Measurements from ENCODE around the gene SLC15A4.
"Not testable (repeated sequence)": the region's sequence is repeated elsewhere in the genome, so short reads cannot be mapped to it uniquely, and the experiment has no call there.

Gene SLC15A4

DNA sequence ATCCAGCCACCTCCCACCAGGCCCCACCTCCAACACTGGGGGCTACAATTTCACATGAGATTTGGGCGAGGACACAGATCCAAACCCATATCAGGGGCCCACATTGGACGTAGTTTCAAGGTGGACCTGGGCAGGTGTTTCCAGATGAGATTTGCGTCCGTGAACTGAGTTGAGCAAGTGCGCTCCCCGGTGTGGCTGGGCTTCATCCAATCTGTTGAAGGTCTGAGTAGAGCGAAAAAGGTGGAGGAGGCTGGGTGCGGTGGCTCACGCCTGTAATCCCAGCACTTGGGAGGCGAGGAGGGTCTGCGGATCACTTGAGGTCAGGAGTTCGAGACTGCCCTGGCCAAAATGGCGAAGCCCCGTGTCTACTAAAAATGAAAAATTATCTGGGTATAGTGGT, 24.6 kb upstream of the SLC15A4 start:
- H2AFZ ChIP-seq (ENCODE audit: low read depth, low read length) = no peak overlapping the region
- peaks cover 13% of the 10 kb centered on the region; the same call in 1 of the 2 replicates for H3K27me3 ChIP-seq (ENCODE audit: low read depth, low read length)
- H3K4me2 ChIP-seq (ENCODE audit: low read length) = no peak overlapping the region
- no peak overlapping the region for H3K4me3 ChIP-seq (ENCODE audit: low read length)
- no peaks in the 10 kb centered on the region for H3K36me3 ChIP-seq (replicated peaks; ENCODE audit: low read depth, low read length)
- H4K20me1 ChIP-seq (ENCODE audit: insufficient read depth, low read length) = no peaks in the 10 kb centered on the region
- H3K9me3 ChIP-seq (ENCODE audit: insufficient read depth, low read length) = no peaks in the 10 kb centered on the region
- H3K4me1 ChIP-seq (ENCODE audit: low read length) = no peaks in the 10 kb centered on the region
- H3K9ac ChIP-seq (ENCODE audit: low read length) = no peak overlapping the region
- no peak for TF ChIP-seq EZH2phosphoT487 (IDR thresholded peaks at IDR 0.05; ENCODE audit: low read depth)
- TF ChIP-seq, protein P1, sequence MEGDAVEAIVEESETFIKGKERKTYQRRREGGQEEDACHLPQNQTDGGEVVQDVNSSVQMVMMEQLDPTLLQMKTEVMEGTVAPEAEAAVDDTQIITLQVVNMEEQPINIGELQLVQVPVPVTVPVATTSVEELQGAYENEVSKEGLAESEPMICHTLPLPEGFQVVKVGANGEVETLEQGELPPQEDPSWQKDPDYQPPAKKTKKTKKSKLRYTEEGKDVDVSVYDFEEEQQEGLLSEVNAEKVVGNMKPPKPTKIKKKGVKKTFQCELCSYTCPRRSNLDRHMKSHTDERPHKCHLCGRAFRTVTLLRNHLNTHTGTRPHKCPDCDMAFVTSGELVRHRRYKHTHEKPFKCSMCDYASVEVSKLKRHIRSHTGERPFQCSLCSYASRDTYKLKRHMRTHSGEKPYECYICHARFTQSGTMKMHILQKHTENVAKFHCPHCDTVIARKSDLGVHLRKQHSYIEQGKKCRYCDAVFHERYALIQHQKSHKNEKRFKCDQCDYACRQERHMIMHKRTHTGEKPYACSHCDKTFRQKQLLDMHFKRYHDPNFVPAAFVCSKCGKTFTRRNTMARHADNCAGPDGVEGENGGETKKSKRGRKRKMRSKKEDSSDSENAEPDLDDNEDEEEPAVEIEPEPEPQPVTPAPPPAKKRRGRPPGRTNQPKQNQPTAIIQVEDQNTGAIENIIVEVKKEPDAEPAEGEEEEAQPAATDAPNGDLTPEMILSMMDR (IDR thresholded peaks at IDR 0.05; ENCODE audit: low read depth, low read length) = no peak
- no peaks in the 10 kb centered on the region for H3K79me2 ChIP-seq (ENCODE audit: low read length)
- no peak overlapping the region for H3K27ac ChIP-seq (ENCODE audit: low read length)

DNA sequence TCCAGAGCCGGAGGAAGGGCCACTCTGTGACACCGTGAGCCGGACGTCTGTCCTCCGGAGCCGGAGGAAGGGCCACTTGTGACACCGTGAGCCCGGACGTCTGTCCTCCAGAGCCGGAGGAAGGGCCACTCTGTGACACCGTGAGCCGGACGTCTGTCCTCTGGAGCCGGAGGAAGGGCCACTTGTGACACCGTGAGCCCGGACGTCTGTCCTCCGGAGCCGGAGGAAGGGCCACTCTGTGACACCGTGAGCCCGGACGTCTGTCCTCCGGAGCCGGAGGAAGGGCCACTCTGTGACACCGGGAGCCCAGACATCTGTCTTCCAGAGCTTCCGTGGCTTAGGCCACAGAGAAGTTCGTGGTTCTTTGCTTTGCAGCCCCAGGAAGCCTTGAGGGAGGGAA, 22.9 kb upstream of the SLC15A4 start:
- H2AFZ ChIP-seq (ENCODE audit: low read depth, low read length); H3K79me2 ChIP-seq (ENCODE audit: low read length); H3K4me2 ChIP-seq (ENCODE audit: low read length); H3K9me3 ChIP-seq (ENCODE audit: insufficient read depth, low read length); H3K4me1 ChIP-seq (ENCODE audit: low read length); H3K4me3 ChIP-seq (ENCODE audit: low read length); H4K20me1 ChIP-seq (ENCODE audit: insufficient read depth, low read length); H3K9ac ChIP-seq (ENCODE audit: low read length); H3K27ac ChIP-seq (ENCODE audit: low read length); H3K36me3 ChIP-seq (replicated peaks; ENCODE audit: low read depth, low read length): not testable (repeated sequence)
- H3K27me3 ChIP-seq (ENCODE audit: low read depth, low read length) = peaks cover 29% of the 10 kb centered on the region; the same call in 1 of the 2 replicates

DNA sequence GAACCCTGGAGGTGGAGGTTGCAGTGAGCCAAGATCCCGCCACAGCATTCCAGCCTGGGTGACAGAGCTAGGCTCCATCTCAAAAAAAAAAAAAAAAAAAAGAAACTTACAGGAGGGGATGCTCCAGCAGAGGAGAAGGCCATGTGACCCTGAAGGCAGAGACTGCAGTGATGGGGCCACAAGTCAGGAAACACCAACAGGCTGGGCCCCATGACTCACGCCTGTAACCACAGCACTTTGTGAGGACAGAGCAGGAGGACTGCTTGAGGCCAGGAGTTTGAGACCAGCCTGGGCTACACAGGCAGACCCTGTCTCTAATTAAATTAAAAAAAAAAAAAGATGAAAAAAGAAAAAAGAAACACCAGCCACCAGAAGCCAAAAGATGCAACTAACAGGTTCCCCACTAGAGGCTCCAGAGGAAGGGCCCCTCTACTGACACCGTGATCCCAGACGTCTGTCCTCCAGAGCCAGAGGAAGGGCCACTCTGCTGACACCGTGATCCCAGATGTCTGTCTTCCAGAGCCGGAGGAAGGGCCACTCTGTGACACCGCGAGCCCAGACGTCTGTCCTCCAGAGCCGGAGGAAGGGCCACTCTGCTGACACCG, 20.4 kb upstream of the SLC15A4 start:
- H3K4me3 ChIP-seq (ENCODE audit: low read length) = no peak overlapping the region
- H3K4me2 ChIP-seq (ENCODE audit: low read length) = no peak overlapping the region
- H3K27ac ChIP-seq (ENCODE audit: low read length) = no peak overlapping the region
- no peaks in the 10 kb centered on the region for H3K79me2 ChIP-seq (ENCODE audit: low read length)
- H3K9me3 ChIP-seq (ENCODE audit: insufficient read depth, low read length) = no peaks in the 10 kb centered on the region
- peaks cover 30% of the 10 kb centered on the region for H3K4me1 ChIP-seq (ENCODE audit: low read length)
- H3K36me3 ChIP-seq (replicated peaks; ENCODE audit: low read depth, low read length) = no peaks in the 10 kb centered on the region
- H2AFZ ChIP-seq (ENCODE audit: low read depth, low read length) = no peak overlapping the region
- TF ChIP-seq EZH2phosphoT487 (IDR thresholded peaks at IDR 0.05; ENCODE audit: low read depth) = no peak
- TF ChIP-seq, protein P1 (IDR thresholded peaks at IDR 0.05; ENCODE audit: low read depth, low read length) = peak; percentile 16; the same call in 1 of the 2 replicates
- no peak overlapping the region for H3K9ac ChIP-seq (ENCODE audit: low read length)
- no peaks in the 10 kb centered on the region for H4K20me1 ChIP-seq (ENCODE audit: insufficient read depth, low read length)
- H3K27me3 ChIP-seq (ENCODE audit: low read depth, low read length) = peaks cover 34% of the 10 kb centered on the region

DNA sequence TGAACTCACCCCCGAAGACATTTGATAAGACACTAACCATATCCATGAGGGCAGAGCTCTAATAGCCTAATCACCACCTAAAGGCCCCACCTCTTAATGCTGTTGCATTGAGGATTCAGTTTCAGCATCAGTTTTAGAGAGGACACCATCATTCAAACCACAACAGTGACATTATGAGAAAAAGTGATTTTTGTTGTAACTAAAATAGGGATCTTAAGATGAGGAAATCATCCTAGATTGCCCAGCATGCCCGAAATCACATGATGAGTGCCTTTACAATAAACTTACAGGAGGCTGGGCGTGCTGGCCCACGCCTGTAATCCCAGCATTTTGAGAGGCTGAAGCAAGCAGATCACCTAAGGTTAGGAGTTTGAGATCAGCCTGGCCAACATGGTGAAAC, 19.8 kb upstream of the SLC15A4 start:
- Histone ChIP-seq H3K9ac (ENCODE audit: low read length) (no peak overlapping the region), H3K4me2 (ENCODE audit: low read length) (no peak overlapping the region), H4K20me1 (ENCODE audit: insufficient read depth, low read length) (no peaks in the 10 kb centered on the region), H2AFZ (ENCODE audit: low read depth, low read length) (no peak overlapping the region), H3K79me2 (ENCODE audit: low read length) (no peaks in the 10 kb centered on the region), H3K27me3 (ENCODE audit: low read depth, low read length) (peaks cover 40% of the 10 kb centered on the region), H3K9me3 (ENCODE audit: insufficient read depth, low read length) (no peaks in the 10 kb centered on the region), H3K4me1 (ENCODE audit: low read length) (peaks cover 31% of the 10 kb centered on the region), H3K36me3 (replicated peaks; ENCODE audit: low read depth, low read length) (no peaks in the 10 kb centered on the region), H3K27ac (ENCODE audit: low read length) (no peak overlapping the region), H3K4me3 (ENCODE audit: low read length) (no peak overlapping the region)
- no peak for TF ChIP-seq EZH2phosphoT487 (IDR thresholded peaks at IDR 0.05; ENCODE audit: low read depth)
- TF ChIP-seq, protein P1 (IDR thresholded peaks at IDR 0.05; ENCODE audit: low read depth, low read length) = no peak

All from OCI-LY3 (cell line).